Keratinocyte (primary cell): Measurements from ENCODE around the gene ENTHD1.

ENCODE experiments used
- CTCF ChIP-seq, 3 experiments: IDR thresholded peaks in 1 of 3; conservative IDR thresholded peaks in 1 of 3; optimal IDR thresholded peaks in 1 of 3; 2 replicates in 2 of 3; 3 replicates in 1 of 3; pipeline versions ENCODE3 to v1.5.1; 2011; ENCODE audit warnings: low read length in 3 of 3, mild to moderate bottlenecking in 3 of 3, moderate library complexity in 2 of 3, control low read depth in 1 of 3, inconsistent platforms in 1 of 3; ENCODE audit not compliant: insufficient read depth in 2 of 3; ENCODE audit errors: extremely low read depth in 1 of 3
- EZH2 ChIP-seq: IDR thresholded peaks from one replicate; pipeline ENCODE4 v1.6.1; 2012; ENCODE audit warnings: inconsistent platforms, mild to moderate bottlenecking, low read length, moderate library complexity

DNA sequence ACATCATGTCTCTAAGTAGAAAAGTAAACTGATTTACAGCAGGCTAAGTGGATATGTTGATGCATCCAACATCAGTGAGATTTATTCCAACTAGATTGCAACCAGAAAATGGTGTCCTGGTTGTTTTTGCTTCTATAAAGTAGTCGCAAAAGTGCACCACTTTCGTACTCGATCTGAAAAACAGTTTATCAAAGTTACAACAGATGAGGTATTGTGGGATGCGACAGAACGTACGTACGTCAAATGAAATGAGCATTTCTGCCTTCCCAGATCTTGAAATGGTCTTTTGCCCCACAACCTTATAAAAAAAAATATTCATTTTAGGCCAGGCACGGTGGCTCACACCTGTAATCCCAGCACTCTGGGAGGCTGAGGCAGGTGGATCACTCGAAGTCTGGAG, 21.0 kb upstream of the ENTHD1 start:
- TF ChIP-seq CTCF (optimal IDR thresholded peaks at IDR 0.05 in 1 of 3, IDR thresholded peaks at IDR 0.05 in 1 of 3, conservative IDR thresholded peaks at IDR 0.05 in 1 of 3; ENCODE audit: extremely low read depth in 1 of 3, insufficient read depth in 2 of 3, low read length in 3 of 3) (no peak), EZH2 (no peak)
